Stimulated activated CD4-positive, alpha-beta T cell treated with anti-CD3 and anti-CD28 coated beads, Interleukin-4, amount 100 ng/mL, for 48 hours (primary cell): ENCODE results near the gene CTNND2.

ENCODE experiments used
- DNase-seq, 2 donors: peaks; one replicate each; pipeline ENCODE4 v3.0.0-alpha.2; 2020; ENCODE audit warnings: low read depth in 2 of 2

Gene CTNND2

DNA sequence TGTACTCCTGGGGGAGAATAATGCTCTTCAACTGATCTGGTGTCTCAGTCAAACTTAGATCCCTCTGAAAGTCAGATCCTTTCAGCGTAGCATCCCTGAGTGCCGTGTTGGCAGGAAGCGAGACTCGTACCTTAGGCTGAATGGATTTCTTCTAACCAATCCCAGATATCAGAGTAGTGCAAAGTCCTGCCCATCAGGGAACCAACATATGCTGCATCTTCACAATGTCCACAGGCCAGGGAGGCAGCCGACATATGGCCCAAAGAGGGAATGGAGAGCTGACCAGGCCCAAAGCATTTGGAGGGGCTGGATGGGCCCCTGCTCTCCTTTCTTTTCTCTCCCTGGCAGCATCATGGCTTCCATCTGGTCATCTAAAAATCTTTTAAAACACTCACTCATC lies 646.2 kb downstream of the CTNND2 start:
- no peak for DNase-seq

DNA sequence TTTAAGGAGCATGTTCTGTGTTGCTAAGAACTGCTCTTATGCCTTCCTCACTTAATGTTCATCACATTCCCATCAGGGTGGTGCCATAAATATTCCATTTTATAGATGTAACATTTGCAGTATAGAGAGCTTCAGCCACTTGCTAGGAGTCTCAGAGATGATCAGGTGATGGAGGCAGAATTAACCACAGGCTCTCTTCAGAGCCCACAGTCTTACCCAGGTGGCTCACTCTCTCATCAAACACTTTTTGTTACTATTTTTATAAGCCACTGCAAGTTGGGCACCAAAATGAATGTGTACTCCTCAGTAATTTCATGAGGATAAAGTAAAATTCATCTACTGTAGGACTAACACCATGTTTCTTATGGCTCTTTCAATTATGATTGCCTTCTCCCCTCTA lies 651.7 kb downstream of the CTNND2 start:
- DNase-seq = no peak

DNA sequence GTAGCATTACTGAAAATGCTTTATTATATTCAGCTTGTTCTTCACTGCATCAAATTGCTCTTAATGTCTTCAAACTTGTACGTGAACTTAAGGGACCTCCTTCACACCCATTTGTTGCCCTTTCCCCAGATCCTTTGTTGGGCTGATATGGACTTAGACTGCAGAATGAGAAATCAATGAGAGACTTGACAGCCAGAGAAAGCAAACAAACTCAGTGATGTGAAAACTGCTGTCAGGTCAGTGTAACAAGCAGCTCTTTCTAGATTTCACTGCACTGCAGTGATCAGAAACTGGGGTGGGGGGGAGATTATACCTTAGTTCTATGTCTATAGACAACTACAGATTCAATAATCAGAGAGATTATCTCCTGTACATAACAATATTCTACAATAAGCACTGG lies 652.2 kb downstream of the CTNND2 start:
- no peak for DNase-seq

DNA sequence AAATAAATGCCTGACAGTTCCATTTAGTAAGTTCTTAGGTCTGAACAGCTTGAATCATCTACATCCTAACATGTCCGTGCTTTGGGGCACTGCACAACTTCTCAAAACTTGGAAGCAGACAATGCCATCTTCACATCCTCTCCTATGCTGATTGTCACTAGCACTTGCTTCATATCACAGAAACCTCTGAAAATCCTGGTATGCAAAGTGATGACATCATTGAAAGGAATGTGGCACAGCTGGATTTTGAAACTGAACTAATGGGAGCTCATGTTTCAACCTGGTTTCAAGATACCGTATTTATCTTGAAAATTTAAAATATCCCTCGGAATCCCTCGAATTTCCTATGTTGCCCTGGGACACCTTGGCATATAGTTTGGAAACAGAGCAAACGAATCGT lies 653.0 kb downstream of the CTNND2 start:
- DNase-seq = no peak

DNA sequence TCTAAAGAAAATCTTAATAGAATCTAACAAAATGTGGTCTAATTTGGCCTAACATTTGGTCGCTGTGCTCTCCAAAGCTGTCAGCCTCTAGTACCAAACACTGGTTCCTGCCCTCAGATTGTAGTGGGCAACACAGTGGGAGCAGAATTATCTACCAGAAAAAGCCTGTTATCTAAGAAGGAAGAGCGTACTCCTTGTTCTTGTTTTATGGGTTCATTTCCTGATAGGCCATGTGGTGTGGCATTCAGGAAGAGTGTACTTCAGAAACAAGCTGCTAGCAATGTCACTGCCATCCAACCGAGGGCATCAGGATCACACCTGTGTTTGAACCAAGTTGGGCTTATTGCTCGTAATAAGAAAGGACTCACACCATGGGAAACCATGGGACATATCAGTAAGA lies 655.3 kb downstream of the CTNND2 start:
- DNase-seq = no peak

DNA sequence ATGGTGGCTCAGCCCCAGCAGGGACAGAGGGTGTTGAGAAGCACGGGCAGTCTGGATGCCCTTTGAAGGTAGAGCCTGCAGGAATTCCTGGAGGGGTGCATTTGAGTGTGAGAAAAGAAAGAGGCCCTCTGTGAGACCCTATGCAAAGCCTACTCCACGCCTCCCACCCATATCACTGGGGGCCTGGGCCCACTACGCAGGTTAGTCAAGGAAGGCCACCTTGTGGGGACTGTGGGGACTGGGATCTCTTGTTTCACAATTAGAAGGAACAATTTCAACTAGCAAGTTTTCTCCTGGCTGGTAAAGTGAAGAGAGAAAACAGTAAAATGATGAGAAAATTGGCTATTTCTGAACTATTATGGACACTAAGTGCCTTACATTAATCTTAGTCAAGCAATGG lies 657.0 kb downstream of the CTNND2 start:
- DNase-seq = no peak

DNA sequence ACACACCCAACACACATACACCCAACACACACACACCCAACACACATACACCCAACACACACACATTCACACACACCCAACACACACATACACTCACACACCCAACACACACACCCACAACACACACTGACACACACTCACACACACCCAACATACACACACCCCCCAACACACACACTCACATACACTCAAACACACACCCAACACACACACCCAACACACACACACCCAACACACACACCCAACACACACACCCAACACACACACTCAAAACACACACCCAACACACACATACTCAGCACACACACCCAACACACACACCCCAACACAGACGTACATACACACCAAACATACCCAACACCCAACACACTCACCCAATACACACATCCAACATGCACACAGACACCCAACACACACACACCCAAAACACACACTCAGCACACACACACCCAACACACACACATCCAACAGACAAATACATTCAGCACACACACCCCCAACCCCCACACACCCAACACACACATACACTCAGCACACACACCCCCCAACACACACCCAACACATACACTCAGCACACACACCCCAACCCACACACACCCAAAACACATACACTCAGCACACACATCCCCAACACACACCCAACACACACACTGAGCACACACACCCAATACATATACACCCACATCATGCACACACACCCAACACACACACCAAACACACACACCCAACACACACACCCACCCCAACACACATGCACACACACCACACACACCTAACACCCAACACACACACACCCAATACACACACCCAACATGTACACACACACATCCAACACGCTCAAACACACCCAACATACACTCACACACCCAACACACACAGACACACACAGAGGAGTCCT lies 663.7 kb downstream of the CTNND2 start:
- DNase-seq = no peak

DNA sequence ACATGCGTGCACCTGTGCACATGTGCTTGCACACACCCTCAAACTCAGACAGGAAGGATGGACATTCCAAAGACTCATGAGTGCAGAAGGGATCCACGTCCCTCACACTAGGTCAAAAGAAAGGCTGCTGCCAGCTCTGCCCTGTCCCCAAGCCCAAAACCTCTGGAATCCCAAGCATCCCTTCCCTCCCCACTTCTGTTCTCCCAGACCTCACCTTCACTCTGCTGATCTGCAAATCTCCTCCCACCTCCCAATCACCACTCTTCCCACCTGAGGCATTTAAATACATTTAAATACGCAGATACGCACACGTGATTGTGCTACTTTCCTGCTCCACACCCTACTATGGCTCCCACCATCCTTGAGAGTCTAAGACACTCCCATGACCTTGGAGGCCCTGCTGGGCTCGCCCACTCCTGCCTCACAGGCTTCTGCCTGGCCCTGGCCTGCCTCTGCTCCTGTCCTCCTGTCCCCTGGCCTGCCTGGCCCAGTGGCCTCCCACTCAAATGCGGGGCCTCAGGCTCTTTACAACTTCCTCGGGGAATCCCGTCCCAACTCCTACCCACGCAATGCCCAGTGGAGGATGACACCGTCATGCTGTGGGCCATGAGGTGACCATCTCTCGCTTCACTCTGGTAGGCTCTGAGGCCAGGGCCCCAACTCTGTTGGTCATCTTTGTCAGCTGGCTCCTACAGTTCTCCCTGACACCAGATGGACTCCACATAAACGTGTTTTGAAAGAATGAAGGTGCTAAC lies 664.8 kb downstream of the CTNND2 start:
- no peak for DNase-seq

DNA sequence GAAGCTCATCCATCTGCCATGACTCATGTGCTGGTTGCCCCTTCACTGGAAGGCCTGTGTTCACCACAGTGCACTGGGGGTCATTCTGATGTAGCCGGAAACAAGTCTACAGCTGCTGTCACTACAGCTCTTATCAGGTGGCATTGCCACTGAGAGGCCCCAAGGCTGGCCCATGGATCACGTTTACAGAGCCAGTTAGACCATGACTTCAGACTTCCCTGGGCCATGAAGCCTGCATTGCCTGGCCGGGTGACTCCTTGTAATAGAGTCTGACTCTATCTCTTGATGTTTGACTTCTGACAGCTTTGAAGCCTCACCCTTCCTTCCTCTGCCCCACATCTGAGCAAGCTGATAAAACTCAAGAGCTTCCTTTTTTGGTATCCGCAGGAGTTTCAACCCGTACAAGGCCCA lies 669.7 kb downstream of the CTNND2 start:
- no peak for DNase-seq

DNA sequence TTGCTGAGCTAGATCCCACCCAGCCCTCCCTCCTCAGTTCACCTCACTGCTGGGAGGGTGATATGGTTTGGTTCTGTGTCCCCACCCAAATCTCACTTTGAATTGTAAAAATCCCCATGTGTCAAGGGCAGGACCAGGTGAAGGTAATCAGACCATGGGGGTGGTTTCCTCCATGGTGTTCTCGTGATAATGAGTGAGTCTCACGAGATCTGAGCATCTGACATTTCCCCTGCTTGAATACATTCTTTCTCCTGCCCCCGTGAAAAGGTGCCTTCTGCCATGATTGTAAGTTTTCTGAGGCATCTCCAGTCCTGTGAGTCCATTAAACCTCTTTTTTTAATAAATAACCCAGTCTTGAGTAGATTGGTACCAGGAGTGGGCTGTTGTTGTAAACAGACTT lies 673.4 kb downstream of the CTNND2 start:
- no peak for DNase-seq

DNA sequence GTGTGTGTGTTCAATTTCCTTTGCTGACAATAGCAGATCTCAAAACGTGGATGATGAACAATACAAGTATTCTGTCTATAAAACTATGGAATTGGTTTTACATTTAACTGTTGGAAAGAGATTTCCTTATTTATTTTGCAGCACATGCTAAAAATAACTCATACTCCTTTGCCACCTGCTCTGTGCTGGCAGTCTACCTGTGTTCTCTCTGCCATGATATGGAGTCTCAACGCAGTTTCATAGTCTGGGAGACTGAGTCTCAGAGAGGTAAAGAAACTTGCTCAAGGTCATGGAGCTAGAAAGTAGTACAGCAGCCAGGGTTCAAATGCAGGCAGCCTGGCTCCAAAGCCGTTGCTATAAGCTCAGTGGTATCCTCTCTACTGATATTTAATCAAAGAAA lies 677.2 kb downstream of the CTNND2 start:
- DNase-seq = no peak

DNA sequence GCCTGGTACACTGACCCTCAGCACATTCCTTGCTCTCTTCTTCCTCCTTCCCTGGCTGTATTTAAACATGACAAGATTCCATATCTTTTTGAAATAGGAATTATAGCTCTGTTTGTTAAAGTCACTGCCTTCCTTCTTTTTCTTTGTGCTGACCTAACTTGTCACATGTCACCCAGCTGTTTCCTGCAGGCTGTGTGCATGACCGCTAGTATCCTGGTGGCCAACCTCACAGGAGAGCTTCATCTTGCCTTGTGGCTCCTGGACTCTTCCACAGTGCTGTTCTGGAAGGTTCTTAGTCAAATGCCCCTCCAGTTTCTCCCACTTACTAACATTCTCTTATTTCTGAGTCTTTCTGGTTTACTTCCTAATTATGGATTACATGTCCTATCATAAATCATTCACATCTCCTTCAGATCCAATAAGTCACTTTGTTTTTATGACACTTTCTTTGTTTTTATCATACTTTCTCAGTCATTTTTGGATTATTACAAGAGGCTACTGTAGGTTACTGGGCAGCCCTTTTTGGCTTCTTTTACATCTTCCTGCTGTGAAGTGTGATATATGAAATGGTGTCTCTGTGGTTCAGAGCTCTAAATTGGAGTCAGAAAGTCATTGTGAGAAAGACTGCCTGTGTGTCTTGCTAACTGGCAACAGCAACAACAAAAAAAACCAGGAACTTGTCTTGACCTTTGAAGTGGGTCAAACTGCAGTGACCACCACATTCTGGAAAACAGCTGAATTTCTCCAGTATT lies 679.6 kb downstream of the CTNND2 start:
- no peak for DNase-seq

DNA sequence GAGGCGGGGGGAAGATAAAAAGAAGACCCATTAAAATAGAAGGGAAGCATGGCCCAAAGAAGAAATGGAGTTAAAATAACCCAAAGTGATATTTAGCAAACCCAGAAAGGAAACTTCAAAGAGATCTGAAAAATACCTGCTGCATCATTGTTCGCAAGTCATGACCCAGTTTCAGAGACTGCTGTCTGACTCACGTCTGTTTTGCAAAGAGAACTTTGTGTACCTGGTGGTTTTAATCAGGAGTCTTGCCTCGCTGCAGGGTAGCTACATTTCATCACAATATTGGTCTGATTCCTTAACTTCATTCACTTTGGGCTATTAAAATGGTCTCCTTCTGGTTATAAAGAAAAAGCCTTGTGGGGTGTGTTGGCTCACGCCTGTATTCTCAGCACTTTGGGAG lies 682.1 kb downstream of the CTNND2 start:
- no peak for DNase-seq

DNA sequence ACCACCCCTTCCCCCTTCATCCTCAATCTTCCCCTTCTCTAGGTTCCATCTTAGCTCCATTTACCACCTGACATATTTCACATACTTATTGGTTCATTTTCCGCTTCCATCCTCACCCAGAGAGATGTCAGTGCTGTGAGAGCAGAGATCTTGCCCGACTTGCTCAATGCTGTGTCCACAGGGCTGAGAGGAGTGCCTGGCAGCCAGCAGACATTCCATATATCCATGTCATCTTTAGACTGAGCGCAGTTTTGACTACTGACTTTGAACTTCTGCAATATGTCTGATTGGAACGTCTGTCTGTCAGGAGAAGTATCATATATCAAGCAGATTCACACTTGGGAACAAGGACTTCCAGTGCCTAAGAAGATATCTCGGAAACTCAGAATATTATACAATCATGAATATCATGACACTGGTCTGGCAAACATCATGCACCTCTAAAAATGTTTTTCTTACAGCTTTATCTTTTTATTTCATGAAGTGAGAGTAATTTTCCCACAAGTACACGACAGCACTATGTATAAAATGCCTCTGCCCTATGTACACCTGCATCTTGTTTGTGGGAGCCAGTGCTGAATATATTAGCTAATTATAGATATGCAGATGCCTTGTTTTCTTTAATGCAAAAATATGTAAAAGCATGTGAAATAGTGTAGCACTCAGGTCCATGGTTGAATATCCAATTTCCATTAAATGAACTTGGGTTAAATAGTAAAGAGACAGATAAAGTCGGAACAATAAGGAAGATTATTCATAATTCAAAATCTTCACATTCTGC lies 689.2 kb downstream of the CTNND2 start:
- no peak for DNase-seq

DNA sequence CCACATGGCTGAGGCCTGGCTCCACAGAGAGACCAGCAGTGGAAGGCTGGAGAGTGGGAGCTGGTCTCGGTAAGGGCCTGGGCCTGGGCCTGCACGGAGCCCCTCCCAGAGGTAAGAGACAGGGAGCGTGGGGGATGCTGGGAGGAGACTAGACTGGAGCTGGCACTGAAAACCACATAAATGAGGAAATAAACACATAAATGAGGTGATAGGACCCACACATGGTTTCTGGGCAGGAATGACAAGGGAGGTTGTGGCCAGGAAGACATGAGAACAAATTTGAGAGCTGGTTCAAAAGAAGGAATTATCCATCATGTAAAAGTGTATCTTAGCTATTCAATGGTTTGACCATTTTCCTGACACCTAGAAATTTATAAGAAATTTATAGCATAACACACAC lies 691.5 kb downstream of the CTNND2 start:
- DNase-seq = no peak

DNA sequence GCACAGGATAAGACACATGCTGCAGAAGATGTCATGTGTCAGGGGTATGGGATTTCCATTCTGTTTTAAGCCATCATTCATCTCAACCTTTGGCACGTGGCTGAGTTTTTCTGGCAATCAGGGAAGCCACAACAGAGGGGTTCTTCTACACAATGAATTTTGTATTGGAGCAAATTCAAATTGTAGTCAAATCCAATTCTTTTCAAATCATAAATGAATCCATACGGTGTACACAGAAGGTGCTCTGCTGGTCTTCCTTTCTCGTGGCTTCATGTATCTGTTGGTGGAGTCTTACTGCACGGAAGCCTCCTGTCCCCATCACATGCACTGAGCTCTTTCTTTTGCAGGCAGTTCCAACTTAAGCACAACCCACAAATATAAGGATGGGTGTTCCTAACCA lies 706.5 kb downstream of the CTNND2 start:
- DNase-seq = no peak

DNA sequence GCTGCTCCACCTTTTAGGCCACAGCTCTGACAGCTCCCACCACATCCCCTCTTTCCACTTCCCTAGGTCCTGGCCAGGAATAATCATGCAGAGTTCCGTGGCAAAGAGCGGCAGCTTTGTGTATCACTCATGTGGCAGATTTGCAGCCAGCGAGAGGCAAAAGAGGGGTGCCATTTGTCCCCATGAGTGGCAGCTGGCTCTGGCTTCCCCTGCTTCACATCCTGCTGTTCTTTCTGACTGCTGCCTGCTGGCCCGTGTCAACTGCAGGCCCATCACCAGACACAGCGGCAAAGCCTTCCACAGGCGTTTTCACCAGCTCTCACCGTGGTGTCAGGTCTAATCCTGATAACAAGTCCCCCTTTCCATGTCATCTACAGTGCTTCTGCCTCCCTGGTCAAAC lies 712.6 kb downstream of the CTNND2 start:
- no peak for DNase-seq

DNA sequence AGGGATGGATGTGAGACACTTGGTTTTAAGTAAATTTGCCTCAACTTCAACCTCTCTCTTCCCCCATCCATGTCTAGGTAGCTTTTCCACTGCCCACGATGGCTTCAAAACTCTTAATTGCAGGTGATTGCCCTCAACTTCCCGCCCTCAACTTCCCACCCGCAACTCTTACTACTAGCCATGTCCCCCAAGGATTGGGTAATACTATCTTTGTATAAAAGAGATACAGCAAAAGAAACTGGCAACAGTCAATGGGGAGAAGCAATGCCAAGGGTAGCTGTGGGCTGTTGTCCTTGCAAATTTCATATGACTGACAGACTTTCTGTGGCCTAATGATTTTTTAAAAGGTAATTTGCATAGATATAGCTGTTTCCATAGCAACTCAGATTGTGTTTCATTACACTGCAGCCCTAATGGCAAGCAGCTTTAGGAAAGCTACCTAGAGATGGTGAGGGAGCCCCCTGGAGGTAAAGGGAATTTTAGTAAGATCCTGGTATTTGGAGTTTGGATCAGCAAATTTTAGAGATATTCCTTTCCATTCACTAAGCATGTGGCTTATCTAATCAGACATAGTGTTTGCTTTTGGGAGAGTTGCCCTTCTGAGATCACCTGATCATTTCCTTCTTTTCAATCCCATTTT lies 721.7 kb downstream of the CTNND2 start:
- DNase-seq = no peak

DNA sequence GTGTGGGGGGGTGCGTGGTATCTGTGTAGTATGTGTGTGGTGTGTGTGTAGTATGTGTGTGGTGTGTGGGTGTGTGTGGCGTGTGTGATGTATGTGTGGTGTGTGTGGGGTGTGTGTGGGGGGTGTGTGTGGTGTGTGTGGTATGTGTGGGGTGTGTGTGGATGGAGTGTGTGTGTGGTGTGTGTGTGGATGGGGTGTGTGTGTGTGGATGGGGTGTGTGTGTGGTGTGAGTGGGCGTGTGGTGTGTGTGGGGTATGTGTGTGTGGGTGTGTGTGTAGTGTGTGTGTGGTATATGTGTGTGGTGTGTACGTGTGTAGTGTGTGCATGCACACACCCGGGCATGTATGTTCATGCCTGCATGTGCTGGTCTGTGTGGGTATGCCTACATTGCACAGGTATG lies 722.3 kb downstream of the CTNND2 start:
- no peak for DNase-seq

DNA sequence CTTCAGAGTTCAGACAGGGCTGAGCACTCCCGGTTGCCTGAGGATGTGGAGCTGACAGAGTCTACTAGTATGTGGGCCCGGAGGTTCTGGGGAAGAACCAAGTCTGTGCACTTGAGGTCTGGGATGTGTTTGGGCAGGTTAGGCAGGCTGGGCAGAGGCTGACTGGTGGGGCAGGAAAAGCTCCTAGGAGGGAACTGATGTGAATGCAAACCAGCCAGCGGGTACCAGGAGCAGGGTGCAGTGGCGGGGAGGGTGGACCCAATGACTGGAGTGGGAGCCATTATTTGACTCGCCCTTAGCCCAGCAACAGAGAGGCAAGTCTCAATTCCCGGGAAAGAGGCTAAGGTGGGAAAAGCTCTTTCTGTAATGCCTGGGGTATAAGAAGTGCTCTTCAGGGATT lies 723.4 kb downstream of the CTNND2 start:
- no peak for DNase-seq

DNA sequence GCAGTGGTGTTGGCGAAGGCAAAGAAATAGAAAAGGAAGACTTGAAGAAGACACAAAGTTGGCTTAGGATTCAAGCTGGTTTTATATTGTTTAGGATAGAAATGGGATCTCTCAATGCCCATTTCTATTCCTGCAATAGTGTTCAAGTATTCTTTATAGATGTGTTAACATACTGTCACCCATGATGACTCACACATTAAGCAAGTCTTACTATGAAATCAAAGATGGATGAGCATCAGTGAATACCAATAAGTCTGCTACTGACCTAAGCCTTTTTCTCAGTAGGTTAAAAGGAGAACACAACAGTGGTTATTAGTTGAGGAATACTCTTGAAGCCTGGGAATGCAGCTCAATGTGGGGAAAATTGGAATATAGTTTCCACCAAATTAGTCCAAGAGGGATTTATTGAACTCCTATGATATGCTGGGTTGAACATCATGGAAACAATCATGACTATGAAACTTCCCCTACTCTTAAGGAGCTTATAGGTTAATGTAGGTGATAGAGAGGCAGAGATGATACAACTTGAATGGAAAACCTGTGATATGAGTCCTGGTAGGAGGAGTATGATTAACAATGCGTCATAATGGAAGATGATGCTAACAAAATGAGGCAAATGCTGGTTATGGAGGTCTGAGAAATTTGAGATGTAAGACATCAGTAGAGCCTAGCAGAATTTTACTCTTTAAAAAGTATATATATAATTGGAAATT lies 726.1 kb downstream of the CTNND2 start:
- DNase-seq = no peak
